ENCODE measurements around the gene SEC14L2.

Gene SEC14L2

DNA sequence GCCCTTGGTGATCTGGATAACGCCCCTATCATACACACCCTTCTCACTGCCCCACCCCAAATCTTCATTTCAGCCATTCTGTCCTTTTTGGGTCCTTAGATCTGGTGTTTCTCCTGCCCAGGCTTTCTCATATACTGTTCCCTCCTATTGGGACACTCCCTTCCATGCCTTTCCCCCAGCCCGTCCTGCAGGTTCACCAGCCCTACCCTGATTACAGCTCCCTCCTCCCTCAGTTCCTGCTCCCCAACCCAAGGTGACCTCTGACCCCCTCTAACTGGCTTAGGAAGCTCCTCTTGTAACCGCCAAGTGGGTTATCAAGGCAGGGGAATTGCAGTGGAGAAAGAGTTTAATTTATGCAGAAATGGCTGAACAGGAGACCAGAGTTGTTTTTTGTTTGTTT lies 41.7 kb downstream of the SEC14L2 start:
- no peak overlapping the region for H3K4me3 ChIP-seq (ENCODE audit: low read depth, low read length)
- H3K36me3 ChIP-seq (ENCODE audit: control insufficient read depth in 2 of 2, insufficient read depth in 1 of 2, low read length in 2 of 2): no peaks in the 10 kb centered on the region
- ChIA-PET CTCF (interaction anchor here (2.9 kb wide), 1 partner anchor 13 kb away, joined by 11 read pairs; the partner anchor contains the start of gene MTFP1), POLR2A (interaction anchor here (2.8 kb wide), 1 partner anchor 15 kb away, joined by 11 read pairs; no protein-coding TSS in a partner anchor)
- no peaks in the 10 kb centered on the region for H3K9me3 ChIP-seq (ENCODE audit: control insufficient read depth, insufficient read depth, low read depth, low read length)
- TF ChIP-seq ZNF140 (tag by site-specific recombination; IDR thresholded peaks at IDR 0.05) (no peak), ZNF670 (tag by site-specific recombination; IDR thresholded peaks at IDR 0.05; ENCODE audit: low read depth) (no peak), ZBTB21 (tag by site-specific recombination; IDR thresholded peaks at IDR 0.05) (no peak), ELK4 (IDR thresholded peaks at IDR 0.05; ENCODE audit: borderline replicate concordance, low read depth, low read length) (no peak), ZNF416 (tag by site-specific recombination; IDR thresholded peaks at IDR 0.05) (no peak), ZNF843 (tag by site-specific recombination; IDR thresholded peaks at IDR 0.05) (no peak), ATF2 (tag by site-specific recombination; IDR thresholded peaks at IDR 0.05; ENCODE audit: low read depth) (no peak)
- TF ChIP-seq, protein P1, sequence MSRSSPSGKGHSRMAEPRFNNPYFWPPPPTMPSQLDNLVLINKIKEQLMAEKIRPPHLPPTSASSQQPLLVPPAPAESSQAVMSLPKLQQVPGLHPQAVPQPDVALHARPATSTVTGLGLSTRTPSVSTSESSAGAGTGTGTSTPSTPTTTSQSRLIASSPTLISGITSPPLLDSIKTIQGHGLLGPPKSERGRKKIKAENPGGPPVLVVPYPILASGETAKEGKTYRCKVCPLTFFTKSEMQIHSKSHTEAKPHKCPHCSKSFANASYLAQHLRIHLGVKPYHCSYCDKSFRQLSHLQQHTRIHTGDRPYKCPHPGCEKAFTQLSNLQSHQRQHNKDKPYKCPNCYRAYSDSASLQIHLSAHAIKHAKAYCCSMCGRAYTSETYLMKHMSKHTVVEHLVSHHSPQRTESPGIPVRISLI (tag by site-specific recombination; IDR thresholded peaks at IDR 0.05): no peak
- no peaks in the 10 kb centered on the region for H3K4me1 ChIP-seq (ENCODE audit: control insufficient read depth, insufficient read depth, low read length)
- H3K27ac ChIP-seq (ENCODE audit: extremely low read depth, low read depth, low read length): no peak overlapping the region

DNA sequence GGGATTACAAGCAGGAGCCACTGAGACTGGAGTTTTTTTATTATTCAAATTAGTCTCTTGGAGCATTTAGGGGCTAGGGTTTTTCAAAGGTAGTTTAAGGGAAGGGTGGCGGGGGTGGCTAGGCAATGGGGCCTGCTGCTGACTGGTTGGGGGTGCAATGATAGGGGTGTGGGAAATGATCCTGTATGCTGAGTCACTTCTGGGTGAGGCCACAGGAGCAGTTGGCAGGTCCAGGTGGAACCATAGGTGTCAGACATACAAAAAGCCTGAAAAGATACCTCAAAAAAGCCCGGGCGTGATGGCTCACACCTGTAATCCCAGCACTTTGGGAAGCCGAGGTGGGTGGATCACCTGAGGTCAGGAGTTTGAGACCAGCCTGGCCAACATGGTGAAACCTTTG lies 42.4 kb downstream of the SEC14L2 start:
- no peaks in the 10 kb centered on the region for H3K4me1 ChIP-seq (ENCODE audit: control insufficient read depth, insufficient read depth, low read length)
- H3K27ac ChIP-seq (ENCODE audit: extremely low read depth, low read depth, low read length): no peak overlapping the region
- no peaks in the 10 kb centered on the region for H3K36me3 ChIP-seq (ENCODE audit: control insufficient read depth in 2 of 2, insufficient read depth in 1 of 2, low read length in 2 of 2)
- TF ChIP-seq ZNF175 (tag by site-specific recombination; IDR thresholded peaks at IDR 0.05) (no peak), ZBTB7A (tag by site-specific recombination; IDR thresholded peaks at IDR 0.05; ENCODE audit: low read depth) (no peak)
- CTCF ChIA-PET: interaction anchor here (0.7 to 2.9 kb wide), 2 partner anchors 13 to 180 kb away, joined by 3 to 11 read pairs; partner anchors contain the start of gene MTFP1
- H3K9me3 ChIP-seq (ENCODE audit: control insufficient read depth, insufficient read depth, low read depth, low read length): no peaks in the 10 kb centered on the region
- POLR2A ChIA-PET: interaction anchor here (0.7 kb wide), 1 partner anchor 514 kb away, joined by 4 read pairs; no protein-coding TSS in a partner anchor
- H3K4me3 ChIP-seq (ENCODE audit: low read depth, low read length): no peak overlapping the region

GRCh38 chr22:30439836-30440235 lies 43.0 kb downstream of the SEC14L2 start:
- no peaks in the 10 kb centered on the region for H3K36me3 ChIP-seq (ENCODE audit: control insufficient read depth in 2 of 2, insufficient read depth in 1 of 2, low read length in 2 of 2)
- TF ChIP-seq SCRT2 (tag by site-specific recombination; IDR thresholded peaks at IDR 0.05) (0 out of 2 replicates have a peak, but pooled peaks have one; percentile 28), ZNF600 (tag by site-specific recombination; IDR thresholded peaks at IDR 0.05) (no peak), ZNF48 (tag by site-specific recombination; IDR thresholded peaks at IDR 0.05) (no peak)
- H3K4me3 ChIP-seq (ENCODE audit: low read depth, low read length): no peak overlapping the region
- ChIA-PET POLR2A (interaction anchor here (0.7 kb wide), 1 partner anchor 514 kb away, joined by 4 read pairs; no protein-coding TSS in a partner anchor), CTCF (interaction anchor here (0.7 kb wide), 1 partner anchor 180 kb away, joined by 3 read pairs; no protein-coding TSS in a partner anchor)
- no peaks in the 10 kb centered on the region for H3K4me1 ChIP-seq (ENCODE audit: control insufficient read depth, insufficient read depth, low read length)
- no peak overlapping the region for H3K27ac ChIP-seq (ENCODE audit: extremely low read depth, low read depth, low read length)
- H3K9me3 ChIP-seq (ENCODE audit: control insufficient read depth, insufficient read depth, low read depth, low read length): no peaks in the 10 kb centered on the region

- Histone ChIP-seq H3K36me3 (ENCODE audit: control insufficient read depth in 2 of 2, insufficient read depth in 1 of 2, low read length in 2 of 2) (no peaks in the 10 kb centered on the region), H3K9me3 (ENCODE audit: control insufficient read depth, insufficient read depth, low read depth, low read length) (no peaks in the 10 kb centered on the region), H3K4me1 (ENCODE audit: control insufficient read depth, insufficient read depth, low read length) (no peaks in the 10 kb centered on the region), H3K27ac (ENCODE audit: extremely low read depth, low read depth, low read length) (no peak overlapping the region), H3K4me3 (ENCODE audit: low read depth, low read length) (no peak overlapping the region)
- ChIA-PET CTCF (interaction anchor here (0.6 to 6.3 kb wide), 3 partner anchors 44 to 213 kb away, joined by 3 to 59 read pairs (median 3); no protein-coding TSS in a partner anchor), POLR2A (interaction anchor here (1.1 kb wide), 1 partner anchor 17 kb away, joined by 3 read pairs; no protein-coding TSS in a partner anchor)
- no peak for TF ChIP-seq ZNF600 (tag by site-specific recombination; IDR thresholded peaks at IDR 0.05)
- no peak for TF ChIP-seq PRDM2 (tag by site-specific recombination; IDR thresholded peaks at IDR 0.05; ENCODE audit: borderline replicate concordance)
- no peak for TF ChIP-seq SP3 (tag by site-specific recombination; IDR thresholded peaks at IDR 0.05)
- no peak for TF ChIP-seq MEIS1 (CRISPR knock-in tag; IDR thresholded peaks at IDR 0.05; ENCODE audit: borderline replicate concordance)
- TF ChIP-seq ZNF776 (tag by site-specific recombination; IDR thresholded peaks at IDR 0.05; ENCODE audit: borderline replicate concordance): no peak
These were observed 44.3 kb downstream of the SEC14L2 start for GRCh38 chr22:30441088-30441487.

All from HEK293 (cell line).